T-helper 9 cell (primary cell): ENCODE measurements around the gene WDR81.
"Not testable (repeated sequence)": the region's sequence is repeated elsewhere in the genome, so short reads cannot be mapped to it uniquely, and the experiment has no call there.

Experiments
- DNase-seq: peaks from one replicate; pipeline ENCODE4 v3.0.0-alpha.2; 2020

Gene WDR81

GRCh38 chr17:1732241-1732832, 7.8 kb downstream of the WDR81 start:
- no peak for DNase-seq

GRCh38 chr17:1732833-1733321, 8.4 kb downstream of the WDR81 start:
- no peak for DNase-seq

GRCh38 chr17:1733759-1734158, 9.3 kb downstream of the WDR81 start:
- DNase-seq, result no peak

GRCh38 chr17:1735418-1735817, 10.9 kb downstream of the WDR81 start:
- no peak for DNase-seq

- DNase-seq, result no peak
Observed at GRCh38 chr17:1735834-1736347, 11.4 kb downstream of the WDR81 start.

- no peak for DNase-seq
Observed at GRCh38 chr17:1736348-1737281, 12.1 kb downstream of the WDR81 start.

GRCh38 chr17:1737531-1738291, 13.2 kb downstream of the WDR81 start:
- no peak for DNase-seq

- DNase-seq, result not testable (repeated sequence)
Observed at GRCh38 chr17:1741899-1742298, 17.4 kb downstream of the WDR81 start.

- DNase-seq, result no peak
Observed at GRCh38 chr17:1742371-1743087, 18.0 kb downstream of the WDR81 start, which contains the start of gene SERPINF2. TSS of gene SERPINF2 (plus strand) at chr17:1742871. CDS start at chr17:1744996, 2,125 bp downstream.

- DNase-seq, result no peak
Observed at GRCh38 chr17:1743088-1743439, 18.6 kb downstream of the WDR81 start.

- no peak for DNase-seq
Observed at GRCh38 chr17:1744551-1745512, 20.3 kb downstream of the WDR81 start.

GRCh38 chr17:1745513-1746020, 21.1 kb downstream of the WDR81 start:
- DNase-seq, result no peak

- DNase-seq, result no peak
Observed at GRCh38 chr17:1746975-1747543, 22.6 kb downstream of the WDR81 start.

GRCh38 chr17:1750628-1751027, 26.1 kb downstream of the WDR81 start:
- DNase-seq, result no peak

GRCh38 chr17:1752425-1753262, 28.1 kb downstream of the WDR81 start:
- DNase-seq, result no peak

GRCh38 chr17:1753767-1754429, 29.4 kb downstream of the WDR81 start:
- no peak for DNase-seq

- no peak for DNase-seq
Observed at GRCh38 chr17:1754430-1755112, 30.1 kb downstream of the WDR81 start.

- no peak for DNase-seq
Observed at GRCh38 chr17:1755252-1755826, 30.8 kb downstream of the WDR81 start.
